GM12878 (cell line): ENCODE results near the gene NUP93. TPM values are rescaled to one million over a fixed set of nuclear protein-coding genes. Genes with fewer than 3 reads are reported as not detected.

ENCODE experiments used
- ATAC-seq: fragments of 200-7000 bp; cut with Tn5 transposase; 3 replicates; pipeline ENCODE4 v1.9.1; 2020; ENCODE audit warnings: mild to moderate bottlenecking, moderate library complexity
- BruUV-seq: library from RNA; stranded (reverse); fragments of 400-500 nt; replicated peaks from 2 replicates; lab custom pipeline; 2021; lab: Mats Ljungman, UMichigan
- CTCF ChIA-PET: fragments of 300-600 bp; sonication (Branson Sonifier 250); formaldehyde crosslinking; extraction: SDS; loops from one replicate; lab custom pipeline; 2021; ENCODE audit warnings: inconsistent platforms; lab: Yijun Ruan, JAX
- POLR2A ChIA-PET: fragments of 350-600 bp; formaldehyde crosslinking; extraction: SDS; loops from one replicate; lab custom pipeline; 2021; ENCODE audit warnings: inconsistent platforms; lab: Charles Lee
- RAD21 ChIA-PET: fragments of 300-600 bp; sonication (Branson Sonifier 250); formaldehyde crosslinking; loops from one replicate; lab custom pipeline; 2023; ENCODE audit warnings: antibody characterized with exemption; ENCODE audit not compliant: unreplicated experiment; lab: Charles Lee
- SMC1A ChIA-PET: fragments of 300-600 bp; sonication (Branson Sonifier 250); formaldehyde crosslinking; loops from one replicate; lab custom pipeline; 2023; ENCODE audit not compliant: unreplicated experiment, uncharacterized antibody; lab: Charles Lee
- DNase-seq: peaks from one replicate; pipeline ENCODE4 v3.0.0-alpha.2; 2011; ENCODE audit warnings: low read depth, low spot score
- FAIRE-seq: peaks from 3 replicates; lab custom pipeline; 2011; peaks lifted over from hg19 to GRCh38; lab: Jason Lieb, UNC
- H2AFZ ChIP-seq: 2 replicates; pipeline ENCODE4 v1.6.0; 2011; ENCODE audit warnings: low read depth, low read length, control low read depth; ENCODE audit not compliant: control insufficient read depth
- H3K27ac ChIP-seq: 2 replicates; pipeline ENCODE4 v1.5.1; 2011; ENCODE audit warnings: control low read depth; ENCODE audit not compliant: control insufficient read depth, insufficient read depth
- H3K27me3 ChIP-seq, 2 experiments: replicated peaks in 1 of 2; 2 replicates each; pipeline versions ENCODE4 v1.6.0 to v1.6.1; 2011; ENCODE audit warnings: low read length in 1 of 2; ENCODE audit not compliant: control insufficient read depth in 2 of 2, insufficient read depth in 2 of 2
- H3K36me3 ChIP-seq, 2 experiments: 2 replicates each; pipeline ENCODE4 v1.5.1; 2011; ENCODE audit warnings: low read length in 1 of 2; ENCODE audit not compliant: control insufficient read depth in 2 of 2, insufficient read depth in 2 of 2
- H3K4me1 ChIP-seq: 2 replicates; pipeline ENCODE4 v1.6.1; 2011; ENCODE audit warnings: mild to moderate bottlenecking, low read length, moderate library complexity, mixed read lengths; ENCODE audit not compliant: control insufficient read depth, insufficient read depth
- H3K4me2 ChIP-seq: 2 replicates; pipeline ENCODE4 v1.6.0; 2011; ENCODE audit warnings: control low read depth; ENCODE audit not compliant: control insufficient read depth, insufficient read depth
- H3K4me3 ChIP-seq: fragments of 200-600 bp; sonication (generic); 2 replicates; pipeline ENCODE4 v1.5.1; 2016
- H3K79me2 ChIP-seq: 2 replicates; pipeline ENCODE4 v1.6.0; 2011; ENCODE audit warnings: low read length; ENCODE audit not compliant: control insufficient read depth, insufficient read depth
- H3K9ac ChIP-seq: 2 replicates; pipeline ENCODE4 v1.8.0; 2011; ENCODE audit warnings: low read length, control low read depth, mixed read lengths; ENCODE audit not compliant: control insufficient read depth, insufficient read depth
- H3K9me3 ChIP-seq: replicated peaks from 3 replicates; pipeline ENCODE4 v1.5.1; 2011; ENCODE audit warnings: mild to moderate bottlenecking, low read length; ENCODE audit not compliant: control insufficient read depth, insufficient read depth
- H4K20me1 ChIP-seq: 2 replicates; pipeline ENCODE4 v1.6.0; 2011; ENCODE audit not compliant: control insufficient read depth, insufficient read depth
- ATF2 ChIP-seq: IDR thresholded peaks from 2 replicates; pipeline ENCODE4 v1.6.1; 2012; ENCODE audit warnings: low read length, inconsistent platforms
- CBX3 ChIP-seq: fragments of 200-600 bp; sonication (generic); IDR thresholded peaks from 2 replicates; pipeline ENCODE4 v1.6.1; 2016; ENCODE audit warnings: low read depth, borderline replicate concordance
- KDM1A ChIP-seq: fragments of 200-600 bp; sonication (generic); IDR thresholded peaks from 2 replicates; pipeline ENCODE4 v1.6.1; 2016; ENCODE audit warnings: borderline replicate concordance
- MTA3 ChIP-seq: IDR thresholded peaks from 2 replicates; pipeline ENCODE4 v1.6.1; 2012; ENCODE audit warnings: low read length, inconsistent platforms, borderline replicate concordance
- MYC ChIP-seq: IDR thresholded peaks from 2 replicates; pipeline ENCODE4 v1.6.1; 2011; ENCODE audit warnings: mild to moderate bottlenecking, low read length, moderate library complexity, inconsistent platforms; ENCODE audit not compliant: insufficient read depth, insufficient replicate concordance, insufficient read length, severe bottlenecking
- RCOR1 ChIP-seq: conservative IDR thresholded peaks from 2 replicates; pipeline ENCODE4 v1.6.1; 2012; ENCODE audit warnings: low read depth, low read length, improper control_type of control experiment
- SREBF1 ChIP-seq: IDR thresholded peaks from 2 replicates; pipeline ENCODE4 v1.6.1; 2012; ENCODE audit warnings: mild to moderate bottlenecking, low read length
- YY1 ChIP-seq: IDR thresholded peaks from 2 replicates; pipeline ENCODE4 v1.6.1; 2011; ENCODE audit warnings: low read depth, mild to moderate bottlenecking, low read length
- ZNF217 ChIP-seq: fragments of 450-650 bp; IDR thresholded peaks from 2 replicates; pipeline ENCODE4 v1.6.1; 2017; ENCODE audit warnings: antibody characterized with exemption, mild to moderate bottlenecking
- ZNF384 ChIP-seq: IDR thresholded peaks from 2 replicates; pipeline ENCODE4 v1.6.1; 2012; ENCODE audit warnings: low read depth, mild to moderate bottlenecking, low read length, improper control_type of control experiment, borderline replicate concordance
- ZNF622 ChIP-seq: fragments of 450-650 bp; IDR thresholded peaks from 2 replicates; pipeline ENCODE4 v1.6.1; 2017; ENCODE audit warnings: mild to moderate bottlenecking, inconsistent platforms
- in situ Hi-C: fragments of 300-500 bp; cut with MboI; formaldehyde crosslinking; loops from 9 replicates; pipeline ENCODE4 v1.14.3; 2018; ENCODE audit warnings: mixed read lengths
- intact Hi-C: fragments of 100-400 bp; cut with micrococcal nuclease; formaldehyde crosslinking; loops from one replicate; pipeline ENCODE4 v1.14.2; 2022; ENCODE audit not compliant: unreplicated experiment
- polyA plus RNA-seq, 11 experiments: library from polyadenylated mRNA; depleted of rRNA in 4 of 11; unstranded in 6 of 11; stranded (reverse) in 5 of 11; fragments of >200 nt; fragmentation: Nextera tagmentation in 4 of 11; fragmentation: Illumina TruSeq in 1 of 11; extraction: Ambion mirVana in 4 of 11; extraction: Trizol in 1 of 11; gene quantifications; 1 replicate in 1 of 11; 2 replicates in 10 of 11; pipeline versions ENCODE4 v1.2.1 to v1.2.3, GENCODE V29; 2011 to 2016; ENCODE audit warnings: inconsistent platforms in 2 of 11, missing spikeins in 2 of 11, low read depth in 1 of 11
- total RNA-seq, 4 experiments: library from RNA; depleted of rRNA in 3 of 4; stranded (reverse); fragments of >200 nt in 3 of 4; fragmentation: Illumina TruSeq in 1 of 4; extraction: Trizol in 1 of 4; gene quantifications; 2 replicates each; pipeline versions ENCODE4 v1.2.1 to v1.2.3, GENCODE V29; 2013 to 2021
- TF ChIP-seq, protein P1 (sequence below): IDR thresholded peaks from 2 replicates; pipeline ENCODE4 v1.6.1; 2011; ENCODE audit warnings: mild to moderate bottlenecking, low read depth, low read length, moderate library complexity; ENCODE audit not compliant: insufficient replicate concordance
- TF ChIP-seq, protein P2 (sequence below): fragments of 450-650 bp; IDR thresholded peaks from 2 replicates; pipeline ENCODE4 v1.6.1; 2016; ENCODE audit warnings: mild to moderate bottlenecking
- TF ChIP-seq, protein P3 (sequence below), 3 experiments: IDR thresholded peaks in 2 of 3; conservative IDR thresholded peaks in 1 of 3; 2 replicates each; pipeline ENCODE4 v1.5.1; 2011; ENCODE audit warnings: low read depth in 3 of 3, low read length in 3 of 3, mild to moderate bottlenecking in 3 of 3, control low read depth in 2 of 3, moderate library complexity in 2 of 3, inconsistent platforms in 1 of 3, mixed read lengths in 1 of 3; ENCODE audit not compliant: control insufficient read depth in 2 of 3, insufficient read depth in 1 of 3; ENCODE audit errors: extremely low read depth in 1 of 3
- TF ChIP-seq, protein P4 (sequence below): IDR thresholded peaks from 2 replicates; pipeline ENCODE4 v1.6.1; 2012; ENCODE audit warnings: low read depth, low read length, improper control_type of control experiment
- TF ChIP-seq, protein P5 (sequence below): fragments of 450-650 bp; IDR thresholded peaks from 2 replicates; pipeline ENCODE4 v1.6.1; 2014; ENCODE audit warnings: mild to moderate bottlenecking

Gene NUP93
- total and polyA plus RNA-seq, 10 of the 15 experiments (the other 5 are each of a cell fraction or from before 2014, with no cell fraction given) = 82.2 to 175 (median 101) TPM

GRCh38 chr16:56815721-56816120 lies 85.8 kb downstream of the NUP93 start:
- Histone ChIP-seq H2AFZ (no peak overlapping the region), H3K36me3 (no peaks in the 10 kb centered on the region; a peak in 2 of 4 replicates), H4K20me1 (no peaks in the 10 kb centered on the region), H3K4me1 (no peaks in the 10 kb centered on the region), H3K79me2 (no peaks in the 10 kb centered on the region), H3K27ac (no peak overlapping the region), H3K9ac (no peak overlapping the region), H3K4me3 (no peak overlapping the region), H3K27me3 (no peaks in the 10 kb centered on the region), H3K4me2 (no peak overlapping the region), H3K9me3 (no peaks in the 10 kb centered on the region)
- ChIA-PET SMC1A (interaction anchor here (0.5 to 1.9 kb wide), 3 partner anchors 9 to 1071 kb away, joined by 4 to 7 read pairs (median 4); no protein-coding TSS in a partner anchor), RAD21 (no interaction called here), POLR2A (no interaction called here), CTCF (interaction anchor here (0.6 to 0.9 kb wide), 2 partner anchors 13 to 114 kb away, joined by 3 read pairs; no protein-coding TSS in a partner anchor)
- ATAC-seq (no peak), DNase-seq (no peak), FAIRE-seq (no peak)
- BruUV-seq = no TSS peak
- in situ Hi-C loops (no loop called here), intact Hi-C loops (no loop called here)
- TF ChIP-seq SREBF1 (no peak), ZNF217 (no peak), KDM1A (no peak), ZNF622 (no peak), ZNF384 (no peak), MYC (no peak), CBX3 (no peak), RCOR1 (no peak), YY1 (no peak), MTA3 (no peak), ATF2 (no peak)
- TF ChIP-seq, protein P1, sequence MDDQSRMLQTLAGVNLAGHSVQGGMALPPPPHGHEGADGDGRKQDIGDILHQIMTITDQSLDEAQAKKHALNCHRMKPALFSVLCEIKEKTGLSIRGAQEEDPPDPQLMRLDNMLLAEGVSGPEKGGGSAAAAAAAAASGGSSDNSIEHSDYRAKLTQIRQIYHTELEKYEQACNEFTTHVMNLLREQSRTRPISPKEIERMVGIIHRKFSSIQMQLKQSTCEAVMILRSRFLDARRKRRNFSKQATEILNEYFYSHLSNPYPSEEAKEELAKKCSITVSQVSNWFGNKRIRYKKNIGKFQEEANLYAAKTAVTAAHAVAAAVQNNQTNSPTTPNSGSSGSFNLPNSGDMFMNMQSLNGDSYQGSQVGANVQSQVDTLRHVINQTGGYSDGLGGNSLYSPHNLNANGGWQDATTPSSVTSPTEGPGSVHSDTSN = no peak
- TF ChIP-seq, protein P2, sequence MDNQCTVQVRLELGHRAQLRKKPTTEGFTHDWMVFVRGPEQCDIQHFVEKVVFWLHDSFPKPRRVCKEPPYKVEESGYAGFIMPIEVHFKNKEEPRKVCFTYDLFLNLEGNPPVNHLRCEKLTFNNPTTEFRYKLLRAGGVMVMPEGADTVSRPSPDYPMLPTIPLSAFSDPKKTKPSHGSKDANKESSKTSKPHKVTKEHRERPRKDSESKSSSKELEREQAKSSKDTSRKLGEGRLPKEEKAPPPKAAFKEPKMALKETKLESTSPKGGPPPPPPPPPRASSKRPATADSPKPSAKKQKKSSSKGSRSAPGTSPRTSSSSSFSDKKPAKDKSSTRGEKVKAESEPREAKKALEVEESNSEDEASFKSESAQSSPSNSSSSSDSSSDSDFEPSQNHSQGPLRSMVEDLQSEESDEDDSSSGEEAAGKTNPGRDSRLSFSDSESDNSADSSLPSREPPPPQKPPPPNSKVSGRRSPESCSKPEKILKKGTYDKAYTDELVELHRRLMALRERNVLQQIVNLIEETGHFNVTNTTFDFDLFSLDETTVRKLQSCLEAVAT = no peak
- TF ChIP-seq, protein P3, sequence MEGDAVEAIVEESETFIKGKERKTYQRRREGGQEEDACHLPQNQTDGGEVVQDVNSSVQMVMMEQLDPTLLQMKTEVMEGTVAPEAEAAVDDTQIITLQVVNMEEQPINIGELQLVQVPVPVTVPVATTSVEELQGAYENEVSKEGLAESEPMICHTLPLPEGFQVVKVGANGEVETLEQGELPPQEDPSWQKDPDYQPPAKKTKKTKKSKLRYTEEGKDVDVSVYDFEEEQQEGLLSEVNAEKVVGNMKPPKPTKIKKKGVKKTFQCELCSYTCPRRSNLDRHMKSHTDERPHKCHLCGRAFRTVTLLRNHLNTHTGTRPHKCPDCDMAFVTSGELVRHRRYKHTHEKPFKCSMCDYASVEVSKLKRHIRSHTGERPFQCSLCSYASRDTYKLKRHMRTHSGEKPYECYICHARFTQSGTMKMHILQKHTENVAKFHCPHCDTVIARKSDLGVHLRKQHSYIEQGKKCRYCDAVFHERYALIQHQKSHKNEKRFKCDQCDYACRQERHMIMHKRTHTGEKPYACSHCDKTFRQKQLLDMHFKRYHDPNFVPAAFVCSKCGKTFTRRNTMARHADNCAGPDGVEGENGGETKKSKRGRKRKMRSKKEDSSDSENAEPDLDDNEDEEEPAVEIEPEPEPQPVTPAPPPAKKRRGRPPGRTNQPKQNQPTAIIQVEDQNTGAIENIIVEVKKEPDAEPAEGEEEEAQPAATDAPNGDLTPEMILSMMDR (IDR thresholded peaks at IDR 0.05 in 2 of 3, conservative IDR thresholded peaks at IDR 0.05 in 1 of 3; ENCODE audit: control insufficient read depth in 2 of 3, extremely low read depth in 1 of 3, insufficient read depth in 1 of 3, low read depth in 3 of 3, low read length in 3 of 3) = no peak
- TF ChIP-seq, protein P4, sequence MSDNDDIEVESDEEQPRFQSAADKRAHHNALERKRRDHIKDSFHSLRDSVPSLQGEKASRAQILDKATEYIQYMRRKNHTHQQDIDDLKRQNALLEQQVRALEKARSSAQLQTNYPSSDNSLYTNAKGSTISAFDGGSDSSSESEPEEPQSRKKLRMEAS = no peak
- TF ChIP-seq, protein P5, sequence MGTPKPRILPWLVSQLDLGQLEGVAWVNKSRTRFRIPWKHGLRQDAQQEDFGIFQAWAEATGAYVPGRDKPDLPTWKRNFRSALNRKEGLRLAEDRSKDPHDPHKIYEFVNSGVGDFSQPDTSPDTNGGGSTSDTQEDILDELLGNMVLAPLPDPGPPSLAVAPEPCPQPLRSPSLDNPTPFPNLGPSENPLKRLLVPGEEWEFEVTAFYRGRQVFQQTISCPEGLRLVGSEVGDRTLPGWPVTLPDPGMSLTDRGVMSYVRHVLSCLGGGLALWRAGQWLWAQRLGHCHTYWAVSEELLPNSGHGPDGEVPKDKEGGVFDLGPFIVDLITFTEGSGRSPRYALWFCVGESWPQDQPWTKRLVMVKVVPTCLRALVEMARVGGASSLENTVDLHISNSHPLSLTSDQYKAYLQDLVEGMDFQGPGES = no peak
